Chondrocyte (in vitro differentiated cells): Measurements from ENCODE around the gene DHRSX. TPM values are rescaled to one million over a fixed set of nuclear protein-coding genes. Genes with fewer than 3 reads are reported as not detected.
"Not testable (repeated sequence)": the region's sequence is repeated elsewhere in the genome, so short reads cannot be mapped to it uniquely, and the experiment has no call there.

Source experiments
- DNase-seq: peaks from one replicate; pipeline ENCODE4 v3.0.0; 2021; ENCODE audit warnings: mixed read lengths, low spot score
- H3K27ac Mint-ChIP-seq: one replicate; pipeline ENCODE4 v1.8.0; 2021; ENCODE audit warnings: mild to moderate bottlenecking, moderate library complexity, mixed read lengths; ENCODE audit not compliant: unreplicated experiment
- H3K27me3 Mint-ChIP-seq: 2 replicates; pipeline ENCODE4 v1.8.0; 2021; ENCODE audit warnings: low read depth, mixed read lengths
- H3K36me3 Mint-ChIP-seq: 2 replicates; pipeline ENCODE4 v1.8.0; 2021; ENCODE audit warnings: low read depth, mixed read lengths
- H3K4me1 Mint-ChIP-seq: 2 replicates; pipeline ENCODE4 v1.8.0; 2021; ENCODE audit warnings: low read depth, mild to moderate bottlenecking, mixed read lengths
- H3K4me3 Mint-ChIP-seq: one replicate; pipeline ENCODE4 v1.8.0; 2021; ENCODE audit warnings: mild to moderate bottlenecking, moderate library complexity, mixed read lengths; ENCODE audit not compliant: unreplicated experiment
- H3K9me3 Mint-ChIP-seq: 2 replicates; pipeline ENCODE4 v1.8.0; 2021; ENCODE audit warnings: low read depth, mixed read lengths
- total RNA-seq: library from RNA; stranded (reverse); gene quantifications from 3 replicates; pipeline ENCODE4 v1.2.1, GENCODE V29; 2021
- TF ChIP-seq, protein P1 (sequence below): fragments of 200-600 bp; sonication (generic); IDR thresholded peaks from 2 replicates; pipeline ENCODE4 v1.5.0; 2021; ENCODE audit warnings: antibody characterized with exemption, mild to moderate bottlenecking, moderate library complexity

Gene DHRSX
- total RNA-seq, 1 donor from 2014 or later: 35.2 TPM

DNA sequence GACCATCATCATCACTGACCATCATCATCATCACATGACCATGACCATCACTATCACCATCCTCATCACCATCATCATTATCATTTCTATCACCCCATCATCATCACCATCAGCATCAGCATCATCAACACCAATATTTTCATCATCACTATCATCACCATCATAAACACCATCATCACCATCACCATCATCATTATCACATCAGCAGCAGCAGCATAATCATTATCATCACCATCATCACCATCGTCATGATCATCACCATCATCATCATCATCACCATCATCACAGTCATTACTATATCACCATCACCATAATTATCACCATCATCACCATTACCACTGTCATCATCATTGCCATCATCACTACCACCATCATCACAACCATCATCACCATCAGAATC is 117.6 kb downstream of the DHRSX start:
- TF ChIP-seq, protein P1, sequence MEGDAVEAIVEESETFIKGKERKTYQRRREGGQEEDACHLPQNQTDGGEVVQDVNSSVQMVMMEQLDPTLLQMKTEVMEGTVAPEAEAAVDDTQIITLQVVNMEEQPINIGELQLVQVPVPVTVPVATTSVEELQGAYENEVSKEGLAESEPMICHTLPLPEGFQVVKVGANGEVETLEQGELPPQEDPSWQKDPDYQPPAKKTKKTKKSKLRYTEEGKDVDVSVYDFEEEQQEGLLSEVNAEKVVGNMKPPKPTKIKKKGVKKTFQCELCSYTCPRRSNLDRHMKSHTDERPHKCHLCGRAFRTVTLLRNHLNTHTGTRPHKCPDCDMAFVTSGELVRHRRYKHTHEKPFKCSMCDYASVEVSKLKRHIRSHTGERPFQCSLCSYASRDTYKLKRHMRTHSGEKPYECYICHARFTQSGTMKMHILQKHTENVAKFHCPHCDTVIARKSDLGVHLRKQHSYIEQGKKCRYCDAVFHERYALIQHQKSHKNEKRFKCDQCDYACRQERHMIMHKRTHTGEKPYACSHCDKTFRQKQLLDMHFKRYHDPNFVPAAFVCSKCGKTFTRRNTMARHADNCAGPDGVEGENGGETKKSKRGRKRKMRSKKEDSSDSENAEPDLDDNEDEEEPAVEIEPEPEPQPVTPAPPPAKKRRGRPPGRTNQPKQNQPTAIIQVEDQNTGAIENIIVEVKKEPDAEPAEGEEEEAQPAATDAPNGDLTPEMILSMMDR: no peak
- no peaks in the 10 kb centered on the region for H3K27me3 Mint-ChIP-seq
- no peak for DNase-seq
- H3K36me3 Mint-ChIP-seq: peaks cover 7% of the 10 kb centered on the region
- H3K4me1 Mint-ChIP-seq: peaks cover 3% of the 10 kb centered on the region
- H3K27ac Mint-ChIP-seq: no peak overlapping the region
- H3K4me3 Mint-ChIP-seq: no peak overlapping the region
- H3K9me3 Mint-ChIP-seq: no peaks in the 10 kb centered on the region

DNA sequence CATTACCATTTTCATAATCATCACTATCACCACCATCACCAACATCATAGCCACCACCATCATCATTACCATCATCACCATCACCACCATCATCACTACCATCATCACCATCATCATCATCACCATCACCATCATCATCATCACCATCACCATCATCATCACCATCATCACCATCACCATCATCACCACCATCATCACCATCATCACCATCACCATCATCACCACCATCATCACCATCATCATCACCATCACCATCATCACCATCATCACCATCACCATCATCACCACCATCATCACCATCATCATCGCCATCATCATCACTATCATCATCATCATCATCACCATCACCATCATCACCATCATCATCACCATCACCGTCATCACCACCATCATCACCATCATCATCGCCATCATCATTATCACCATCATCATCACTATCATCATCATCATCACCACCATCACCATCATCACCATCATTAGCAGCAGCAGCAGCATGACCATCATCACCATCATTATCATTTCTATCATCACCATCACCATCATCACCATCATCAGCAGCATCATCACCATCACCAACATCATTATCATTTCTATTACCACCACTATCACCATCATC is 118.2 kb downstream of the DHRSX start:
- H3K36me3 Mint-ChIP-seq: peaks cover 10% of the 10 kb centered on the region
- H3K27me3 Mint-ChIP-seq, H3K4me1 Mint-ChIP-seq, H3K27ac Mint-ChIP-seq, H3K9me3 Mint-ChIP-seq, H3K4me3 Mint-ChIP-seq, DNase-seq: not testable (repeated sequence)

DNA sequence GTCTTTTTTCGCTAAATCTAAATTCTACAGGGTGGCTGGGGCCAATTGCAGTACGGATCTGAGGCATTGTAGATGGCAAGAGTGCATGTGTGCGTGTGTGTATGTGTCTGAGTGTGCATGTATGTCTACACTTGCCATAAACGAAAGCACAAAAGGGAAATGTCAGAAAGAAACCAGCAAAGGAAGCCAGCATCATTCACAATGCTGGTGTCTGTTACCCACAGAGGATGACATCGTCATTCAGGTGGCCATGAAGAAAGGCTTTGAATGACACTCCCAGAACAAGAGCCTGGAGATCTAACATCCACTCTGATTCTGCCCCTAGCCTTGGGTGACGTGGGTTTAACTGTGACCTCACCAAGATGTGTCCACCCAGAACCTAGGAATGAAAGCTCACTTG is 124.6 kb downstream of the DHRSX start:
- H3K27ac Mint-ChIP-seq: no peak overlapping the region
- H3K36me3 Mint-ChIP-seq: peaks cover 14% of the 10 kb centered on the region
- H3K9me3 Mint-ChIP-seq: no peaks in the 10 kb centered on the region
- H3K4me3 Mint-ChIP-seq: no peak overlapping the region
- DNase-seq: no peak
- peaks cover 8% of the 10 kb centered on the region for H3K4me1 Mint-ChIP-seq
- no peaks in the 10 kb centered on the region for H3K27me3 Mint-ChIP-seq
- TF ChIP-seq, protein P1: no peak

DNA sequence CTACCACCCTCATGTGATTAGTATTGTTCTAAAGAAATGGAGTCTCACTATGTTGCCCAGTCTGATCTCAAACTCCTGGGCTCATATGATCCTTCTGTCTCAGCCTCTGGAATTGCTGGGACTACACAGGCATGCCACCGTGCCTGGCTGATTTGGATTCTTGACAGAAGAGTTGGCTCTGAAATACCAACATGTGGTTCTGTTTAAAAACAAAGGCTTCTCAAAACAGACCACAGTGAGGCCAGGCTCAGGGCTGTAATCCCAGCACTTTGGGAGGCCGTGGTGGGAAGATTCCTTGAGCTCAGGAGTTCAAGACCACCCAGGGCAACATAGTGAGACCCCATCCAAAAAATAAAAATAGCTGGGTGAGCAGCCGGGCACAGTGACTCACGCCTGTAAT is 126.7 kb downstream of the DHRSX start:
- H3K36me3 Mint-ChIP-seq: peaks cover 10% of the 10 kb centered on the region
- no peaks in the 10 kb centered on the region for H3K27me3 Mint-ChIP-seq
- H3K4me3 Mint-ChIP-seq: no peak overlapping the region
- H3K4me1 Mint-ChIP-seq: peaks cover 15% of the 10 kb centered on the region
- TF ChIP-seq, protein P1: no peak
- no peak for DNase-seq
- H3K27ac Mint-ChIP-seq: no peak overlapping the region
- no peaks in the 10 kb centered on the region for H3K9me3 Mint-ChIP-seq

DNA sequence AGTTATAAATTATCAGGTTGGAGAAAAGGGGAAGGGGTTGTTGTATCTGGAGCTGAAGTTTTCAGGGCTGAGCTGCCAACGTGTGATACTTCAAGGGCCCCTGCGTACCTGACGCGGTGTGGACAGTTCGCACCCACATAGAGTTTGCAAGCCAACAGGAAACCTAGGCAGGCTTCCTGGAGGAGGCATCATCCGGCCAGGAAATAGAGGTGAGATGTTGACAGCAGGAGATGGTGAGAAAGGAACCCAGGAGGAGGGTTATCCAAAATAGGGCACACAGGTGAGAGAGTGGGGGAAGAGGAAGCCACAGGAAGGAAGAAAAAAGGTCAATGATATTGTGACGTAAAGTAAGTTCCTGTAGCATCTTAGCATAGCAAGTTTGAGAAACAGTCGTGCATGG is 127.2 kb downstream of the DHRSX start:
- TF ChIP-seq, protein P1: no peak
- no peak overlapping the region for H3K27ac Mint-ChIP-seq

DNA sequence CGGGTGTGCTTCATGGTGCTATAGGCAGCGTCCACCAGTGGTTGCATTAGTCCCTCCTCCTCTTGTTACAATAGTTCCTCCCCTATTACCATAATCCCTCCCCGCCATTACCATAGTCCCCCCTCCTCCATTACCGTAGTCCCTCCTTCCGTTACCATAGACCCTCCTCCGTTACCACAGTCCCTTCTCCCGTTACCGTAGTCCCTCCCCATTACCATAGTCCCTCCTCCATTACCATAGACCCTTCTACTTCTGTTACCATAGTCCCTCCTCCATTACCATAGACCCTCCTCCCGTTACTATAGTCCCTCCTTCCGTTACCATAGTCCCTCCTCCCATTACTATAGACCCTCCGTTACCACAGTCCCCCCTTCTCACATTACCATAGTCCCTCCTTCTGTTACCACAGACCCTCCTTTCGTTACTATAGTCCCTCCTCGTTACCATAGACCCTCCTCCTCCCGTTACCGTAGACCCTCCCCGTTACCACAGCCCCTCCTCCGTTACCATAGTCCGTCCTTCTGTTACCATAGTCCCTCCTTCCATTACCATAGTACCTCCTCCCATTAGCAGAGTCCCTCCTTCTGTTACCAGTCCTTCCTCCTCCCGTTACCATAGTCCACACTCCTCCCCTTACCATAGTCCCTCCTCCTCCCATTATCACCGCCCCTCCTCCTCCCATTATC is 129.6 kb downstream of the DHRSX start:
- no peaks in the 10 kb centered on the region for H3K9me3 Mint-ChIP-seq
- H3K27ac Mint-ChIP-seq: no peak overlapping the region
- peaks cover 3% of the 10 kb centered on the region for H3K36me3 Mint-ChIP-seq
- TF ChIP-seq, protein P1: no peak
- no peaks in the 10 kb centered on the region for H3K27me3 Mint-ChIP-seq
- no peak for DNase-seq
- no peak overlapping the region for H3K4me3 Mint-ChIP-seq
- H3K4me1 Mint-ChIP-seq: peaks cover 15% of the 10 kb centered on the region

More for the DNA sequence above, 127.2 kb downstream of the DHRSX start:
- Mint-ChIP-seq H3K9me3 (no peaks in the 10 kb centered on the region), H3K36me3 (peaks cover 8% of the 10 kb centered on the region), H3K4me3 (no peak overlapping the region), H3K4me1 (peaks cover 15% of the 10 kb centered on the region), H3K27me3 (no peaks in the 10 kb centered on the region)
- no peak for DNase-seq
